ENCODE data around the gene PLIN5. TPM values are rescaled to one million over a fixed set of nuclear protein-coding genes. Genes with fewer than 3 reads are reported as not detected.

PLIN5 gene
- total RNA-seq, 1 experiment from 2014 or later, result 3.9 TPM

GRCh38 chr19:4531562-4532165, 3.4 kb downstream of the PLIN5 start:
- no peak overlapping the region for H2BK15ac ChIP-seq (ENCODE audit: low read depth, low read length)
- H2AK5ac ChIP-seq (ENCODE audit: insufficient read length, low read length), result no peak overlapping the region
- WGBS (ENCODE audit: extremely low coverage, insufficient read length, low lambda C conversion rate), result no CpG with 5 or more reads among the region's 28 CpGs
- H3K4ac ChIP-seq (ENCODE audit: low read depth, low read length), result no peak overlapping the region
- no peak overlapping the region for H3K14ac ChIP-seq (ENCODE audit: insufficient read depth, low read length)
- no peak overlapping the region for H4K8ac ChIP-seq (replicated peaks; ENCODE audit: insufficient read length, low read depth, low read length)
- Mint-ChIP-seq H3K9me3 (no peaks in the 10 kb centered on the region), H3K4me1 (peaks cover 0 to 6% of the 10 kb centered on the region in 2 experiments; a peak in 2 of 4 replicates), H3K36me3 (ENCODE audit: insufficient read depth in 1 of 3, low read depth in 3 of 3) (no peaks in the 10 kb centered on the region), H3K27me3 (ENCODE audit: low read depth) (peaks cover 62% of the 10 kb centered on the region), H3K4me3 (no peak overlapping the region), H3K27ac (no peak overlapping the region)
- no peaks in the 10 kb centered on the region for H3K9me3 ChIP-seq (ENCODE audit: control insufficient read depth, low read depth, low read length)
- no peak overlapping the region for H3K9ac ChIP-seq (ENCODE audit: extremely low read depth, insufficient read length, low read length)
- H3K23me2 ChIP-seq (ENCODE audit: insufficient read length, low read depth, low read length, poor library complexity, severe bottlenecking), result peaks cover 3% of the 10 kb centered on the region
- H3K79me2 ChIP-seq (ENCODE audit: insufficient read depth, low read length), result no peaks in the 10 kb centered on the region
- no peak overlapping the region for H3K4me2 ChIP-seq (ENCODE audit: insufficient read depth, insufficient read length, low read length)
- DNase-seq, result no peak
- no peaks in the 10 kb centered on the region for H3K79me1 ChIP-seq (ENCODE audit: insufficient read depth, low read depth, low read length, poor library complexity, severe bottlenecking)
- no peak overlapping the region for H3K18ac ChIP-seq (ENCODE audit: insufficient read length, low read depth, low read length)
- H2AFZ ChIP-seq (ENCODE audit: low read length), result no peak overlapping the region
- no peaks in the 10 kb centered on the region; the same call in 1 of the 2 replicates for H3K27me3 ChIP-seq (ENCODE audit: insufficient read depth, low read length)
- H4K20me1 ChIP-seq (ENCODE audit: control insufficient read depth, insufficient read depth, insufficient read length), result no peaks in the 10 kb centered on the region
- no peak overlapping the region for H2BK120ac ChIP-seq (ENCODE audit: low read depth, low read length, poor library complexity, severe bottlenecking)
- no peak overlapping the region for H4K91ac ChIP-seq (ENCODE audit: insufficient read length, low read depth, low read length)
- H4K5ac ChIP-seq (ENCODE audit: insufficient read length, low read depth, low read length), result no peak overlapping the region
- H2BK12ac ChIP-seq (ENCODE audit: insufficient read length, low read depth, low read length), result no peak overlapping the region
- H3K27ac ChIP-seq (ENCODE audit: insufficient read length, low read depth, low read length), result no peak overlapping the region
- H3T11ph ChIP-seq (ENCODE audit: low read length), result no peak overlapping the region
- H2BK20ac ChIP-seq (ENCODE audit: low read depth, low read length, poor library complexity, severe bottlenecking), result no peak overlapping the region
- no peaks in the 10 kb centered on the region for H3K4me1 ChIP-seq (ENCODE audit: insufficient read depth, low read length)
- no peak overlapping the region for H2BK5ac ChIP-seq (ENCODE audit: insufficient read length, low read length)
- TF ChIP-seq, protein P1, sequence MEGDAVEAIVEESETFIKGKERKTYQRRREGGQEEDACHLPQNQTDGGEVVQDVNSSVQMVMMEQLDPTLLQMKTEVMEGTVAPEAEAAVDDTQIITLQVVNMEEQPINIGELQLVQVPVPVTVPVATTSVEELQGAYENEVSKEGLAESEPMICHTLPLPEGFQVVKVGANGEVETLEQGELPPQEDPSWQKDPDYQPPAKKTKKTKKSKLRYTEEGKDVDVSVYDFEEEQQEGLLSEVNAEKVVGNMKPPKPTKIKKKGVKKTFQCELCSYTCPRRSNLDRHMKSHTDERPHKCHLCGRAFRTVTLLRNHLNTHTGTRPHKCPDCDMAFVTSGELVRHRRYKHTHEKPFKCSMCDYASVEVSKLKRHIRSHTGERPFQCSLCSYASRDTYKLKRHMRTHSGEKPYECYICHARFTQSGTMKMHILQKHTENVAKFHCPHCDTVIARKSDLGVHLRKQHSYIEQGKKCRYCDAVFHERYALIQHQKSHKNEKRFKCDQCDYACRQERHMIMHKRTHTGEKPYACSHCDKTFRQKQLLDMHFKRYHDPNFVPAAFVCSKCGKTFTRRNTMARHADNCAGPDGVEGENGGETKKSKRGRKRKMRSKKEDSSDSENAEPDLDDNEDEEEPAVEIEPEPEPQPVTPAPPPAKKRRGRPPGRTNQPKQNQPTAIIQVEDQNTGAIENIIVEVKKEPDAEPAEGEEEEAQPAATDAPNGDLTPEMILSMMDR (conservative IDR thresholded peaks at IDR 0.05), result no peak
- no peak overlapping the region for H3K56ac ChIP-seq (ENCODE audit: insufficient read length, low read depth, low read length)
- no peak overlapping the region for H3K23ac ChIP-seq (ENCODE audit: insufficient read length, low read depth, low read length)
